ENCODE results near the gene GPR160.

GPR160 gene

GRCh38 chr3:170058127-170058526 lies 20.3 kb downstream of the GPR160 start:
- no peak for DNase-seq (ENCODE audit: low read depth, low spot score)
- H3K4me3 ChIP-seq (ENCODE audit: low read length) = no peak overlapping the region

- no peak for DNase-seq (ENCODE audit: low read depth, low spot score)
- H3K4me3 ChIP-seq (ENCODE audit: low read length) = no peak overlapping the region
Observed at GRCh38 chr3:170059447-170059846, 21.7 kb downstream of the GPR160 start.

- no peak overlapping the region for H3K4me3 ChIP-seq (ENCODE audit: low read length)
- DNase-seq (ENCODE audit: low read depth, low spot score) = no peak
Observed at GRCh38 chr3:170062068-170062467, 24.3 kb downstream of the GPR160 start.

GRCh38 chr3:170062769-170063168 lies 25.0 kb downstream of the GPR160 start:
- no peak overlapping the region for H3K4me3 ChIP-seq (ENCODE audit: low read length)
- no peak for DNase-seq (ENCODE audit: low read depth, low spot score)

GRCh38 chr3:170063691-170064090 lies 25.9 kb downstream of the GPR160 start:
- H3K4me3 ChIP-seq (ENCODE audit: low read length) = no peak overlapping the region
- DNase-seq (ENCODE audit: low read depth, low spot score) = no peak

GRCh38 chr3:170064108-170064507 lies 26.3 kb downstream of the GPR160 start:
- H3K4me3 ChIP-seq (ENCODE audit: low read length) = no peak overlapping the region
- DNase-seq (ENCODE audit: low read depth, low spot score) = no peak

GRCh38 chr3:170075441-170076091 lies 37.8 kb downstream of the GPR160 start:
- no peak overlapping the region for H3K4me3 ChIP-seq (ENCODE audit: low read length)
- DNase-seq (ENCODE audit: low read depth, low spot score) = no peak

GRCh38 chr3:170076715-170077238 lies 39.0 kb downstream of the GPR160 start:
- no peak overlapping the region for H3K4me3 ChIP-seq (ENCODE audit: low read length)
- DNase-seq (ENCODE audit: low read depth, low spot score) = peak; percentile 87

GRCh38 chr3:170077361-170077760 lies 39.6 kb downstream of the GPR160 start:
- H3K4me3 ChIP-seq (ENCODE audit: low read length) = no peak overlapping the region
- no peak for DNase-seq (ENCODE audit: low read depth, low spot score)

GRCh38 chr3:170078620-170079281 lies 41.0 kb downstream of the GPR160 start:
- H3K4me3 ChIP-seq (ENCODE audit: low read length) = no peak overlapping the region
- DNase-seq (ENCODE audit: low read depth, low spot score) = peak; percentile 14

- DNase-seq (ENCODE audit: low read depth, low spot score) = no peak
- no peak overlapping the region for H3K4me3 ChIP-seq (ENCODE audit: low read length)
Observed at GRCh38 chr3:170079536-170080165, 41.9 kb downstream of the GPR160 start.

- H3K4me3 ChIP-seq (ENCODE audit: low read length) = no peak overlapping the region
- DNase-seq (ENCODE audit: low read depth, low spot score) = no peak
Observed at GRCh38 chr3:170080605-170081004, 42.8 kb downstream of the GPR160 start.

- DNase-seq (ENCODE audit: low read depth, low spot score) = no peak
- no peak overlapping the region for H3K4me3 ChIP-seq (ENCODE audit: low read length)
Observed at GRCh38 chr3:170081079-170081741, 43.4 kb downstream of the GPR160 start.

GRCh38 chr3:170083343-170083742 lies 45.5 kb downstream of the GPR160 start:
- no peak for DNase-seq (ENCODE audit: low read depth, low spot score)
- no peak overlapping the region for H3K4me3 ChIP-seq (ENCODE audit: low read length)

GRCh38 chr3:170085396-170085795 lies 47.6 kb downstream of the GPR160 start:
- DNase-seq (ENCODE audit: low read depth, low spot score) = no peak
- no peak overlapping the region for H3K4me3 ChIP-seq (ENCODE audit: low read length)

GRCh38 chr3:170089862-170090600 lies 52.2 kb downstream of the GPR160 start:
- DNase-seq (ENCODE audit: low read depth, low spot score) = no peak

GRCh38 chr3:170090601-170090981 lies 52.8 kb downstream of the GPR160 start:
- H3K4me3 ChIP-seq (ENCODE audit: low read length) = no peak overlapping the region
- no peak for DNase-seq (ENCODE audit: low read depth, low spot score)

More at GRCh38 chr3:170089862-170090600, 52.2 kb downstream of the GPR160 start:
- H3K4me3 ChIP-seq (ENCODE audit: low read length) = no peak overlapping the region

GRCh38 chr3:170092907-170093306 lies 55.1 kb downstream of the GPR160 start:
- no peak for DNase-seq (ENCODE audit: low read depth, low spot score)
- no peak overlapping the region for H3K4me3 ChIP-seq (ENCODE audit: low read length)

- no peak overlapping the region for H3K4me3 ChIP-seq (ENCODE audit: low read length)
- DNase-seq (ENCODE audit: low read depth, low spot score) = no peak
Observed at GRCh38 chr3:170095771-170096170, 58.0 kb downstream of the GPR160 start.

All from Jurkat, Clone E6-1 (cell line).